Right kidney (tissue), 9 donors: ENCODE measurements around the gene FCHO2.
"Not testable (repeated sequence)": the region's sequence is repeated elsewhere in the genome, so short reads cannot be mapped to it uniquely, and the experiment has no call there.

ENCODE experiments used
- DNase-seq: peaks from one replicate; pipeline ENCODE4 v3.0.0-alpha.2; 2016
- long read RNA-seq, 8 donors: transcript quantifications; one replicate each; lab custom pipeline, GENCODE V29; 2026

FCHO2 gene
- long read RNA-seq, donor 1, partial matches to known transcripts, result 9 of 9 reads
- long read RNA-seq, donor 1, other reads (novel, unspliced or antisense), result 0 of 9 reads
- long read RNA-seq, donor 2, result 0 reads
- long read RNA-seq, donor 3, partial matches to known transcripts, result 0 of 1 reads
- long read RNA-seq, donor 3, other reads (novel, unspliced or antisense), result 0 of 1 reads
- long read RNA-seq, donor 4, result 0 reads
- long read RNA-seq, donor 5, partial matches to known transcripts, result 6 of 6 reads
- long read RNA-seq, donor 5, other reads (novel, unspliced or antisense), result 0 of 6 reads
- long read RNA-seq, donor 6, result 0 reads
- long read RNA-seq, donor 7, partial matches to known transcripts, result 0 of 1 reads
- long read RNA-seq, donor 7, other reads (novel, unspliced or antisense), result 0 of 1 reads
- long read RNA-seq, donor 8, result 0 reads

GRCh38 chr5:72955768-72956323 lies at the start of gene FCHO2:
TSS of gene FCHO2 (plus strand) at chr5:72956041. CDS start at chr5:72956097, 56 bp downstream.
- peak; percentile 99 for DNase-seq

- DNase-seq, result no peak
Observed at GRCh38 chr5:72906806-72907205, 49.0 kb upstream of the FCHO2 start.

GRCh38 chr5:72908664-72909063 lies 47.2 kb upstream of the FCHO2 start:
- DNase-seq, result no peak

DNA sequence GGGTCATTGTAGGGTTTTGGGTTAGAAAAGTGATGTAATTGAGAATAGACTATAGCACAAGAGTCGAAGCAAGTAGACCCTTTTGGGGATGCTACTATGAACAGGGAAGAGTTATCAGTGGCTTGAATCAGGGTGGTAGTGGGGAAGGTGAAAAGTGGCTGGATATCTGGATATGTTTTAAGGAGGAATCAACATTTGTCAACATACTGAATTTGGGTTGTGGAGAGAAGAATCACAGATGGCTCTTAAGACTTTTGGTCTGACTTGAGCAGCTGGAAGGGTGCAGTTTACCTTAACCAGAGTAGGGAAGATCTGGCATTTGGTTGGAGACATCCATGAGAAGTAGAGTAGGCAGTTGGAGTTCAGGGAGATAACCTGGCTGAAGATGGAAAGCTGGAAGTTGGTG lies 38.5 kb upstream of the FCHO2 start:
- no peak for DNase-seq

DNA sequence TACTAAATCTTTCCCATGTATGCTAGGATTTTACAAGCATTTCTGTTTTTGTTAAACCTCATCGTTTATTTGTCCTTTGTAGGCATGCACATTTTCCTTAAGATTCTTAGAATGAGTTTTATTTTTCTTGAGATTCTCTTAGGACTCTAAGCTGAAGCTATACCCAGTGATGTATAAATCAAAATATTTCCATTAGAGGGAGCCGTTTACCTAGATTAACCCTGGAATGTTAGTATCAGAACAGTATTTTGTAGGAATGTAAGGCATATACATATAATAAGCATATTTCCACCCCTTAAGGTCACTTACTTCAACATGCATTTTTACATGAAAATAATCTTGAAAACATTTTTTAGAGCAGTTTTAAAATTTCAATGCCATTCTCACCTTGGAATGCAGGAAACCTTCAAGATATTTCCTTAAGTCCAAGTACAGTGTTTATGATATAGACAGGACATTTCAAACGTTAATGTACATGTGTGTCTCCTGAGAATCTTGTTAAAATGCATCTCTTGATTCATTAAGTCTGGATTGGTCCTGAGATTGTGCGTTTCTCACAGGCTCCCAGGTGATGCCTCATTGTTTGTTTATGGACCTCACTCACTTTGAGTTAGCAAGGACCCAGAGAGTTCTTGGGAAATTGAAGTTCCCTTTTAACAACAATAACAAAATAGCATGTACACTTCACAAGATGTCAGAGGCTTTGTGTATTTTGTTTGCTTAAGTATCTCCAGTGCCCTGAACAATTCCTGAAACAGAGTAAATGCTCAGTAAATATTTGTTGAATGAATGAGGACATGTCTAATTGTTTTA lies 34.9 kb upstream of the FCHO2 start:
- DNase-seq, result no peak

DNA sequence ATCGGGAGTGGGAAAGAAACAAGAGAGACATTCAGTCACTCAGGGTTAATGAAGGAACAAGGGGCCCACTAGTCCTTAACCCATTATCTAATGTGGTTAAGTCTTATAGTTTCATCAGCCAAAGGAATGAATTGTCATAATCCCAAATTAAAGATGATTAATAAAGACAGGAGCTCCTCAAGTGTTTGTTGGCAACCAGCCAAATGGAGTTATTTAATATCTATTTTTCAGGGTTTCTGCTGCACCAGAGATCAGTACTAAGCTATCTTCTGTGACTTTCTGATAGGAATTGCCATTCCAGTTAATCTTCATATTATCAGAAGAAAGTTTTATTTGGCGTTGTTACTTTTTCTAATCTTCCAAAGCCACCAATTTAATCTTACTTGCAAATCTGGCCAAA lies 34.0 kb upstream of the FCHO2 start:
- DNase-seq, result no peak

GRCh38 chr5:72922422-72922821 lies 33.4 kb upstream of the FCHO2 start:
- no peak for DNase-seq

DNA sequence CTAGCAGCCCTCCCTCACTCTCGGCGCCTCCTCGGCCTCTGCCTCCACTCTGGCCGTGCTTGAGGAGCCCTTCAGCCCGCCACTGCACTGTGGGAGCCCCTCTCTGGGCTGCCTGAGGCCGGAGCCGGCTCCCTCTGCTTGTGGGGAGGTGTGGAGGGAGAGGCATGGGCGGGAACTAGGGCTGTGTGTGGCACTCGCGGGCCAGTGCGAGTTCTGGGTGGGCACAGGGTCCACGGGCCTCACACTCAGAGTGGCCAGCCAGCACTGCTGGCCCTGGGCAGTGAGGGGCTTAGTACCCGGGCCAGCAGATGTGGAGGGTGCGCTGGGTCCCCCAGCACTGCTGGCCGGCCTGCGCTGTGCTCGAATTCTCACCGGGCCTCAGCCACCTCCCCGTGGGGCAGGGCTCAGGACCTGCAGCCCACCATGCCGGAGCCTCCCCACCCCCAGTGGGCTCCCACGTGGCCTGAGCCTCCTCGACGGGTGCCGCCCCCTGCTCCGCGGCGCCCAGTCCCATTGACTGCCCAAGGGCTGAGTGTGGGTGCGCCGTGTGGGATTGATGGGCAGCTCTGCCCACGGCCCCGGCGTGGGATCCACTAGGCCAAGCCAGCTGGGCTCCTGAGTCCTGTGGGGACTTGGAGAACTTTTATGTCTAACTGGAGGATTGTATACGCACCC lies 30.4 kb upstream of the FCHO2 start:
- no peak for DNase-seq

DNA sequence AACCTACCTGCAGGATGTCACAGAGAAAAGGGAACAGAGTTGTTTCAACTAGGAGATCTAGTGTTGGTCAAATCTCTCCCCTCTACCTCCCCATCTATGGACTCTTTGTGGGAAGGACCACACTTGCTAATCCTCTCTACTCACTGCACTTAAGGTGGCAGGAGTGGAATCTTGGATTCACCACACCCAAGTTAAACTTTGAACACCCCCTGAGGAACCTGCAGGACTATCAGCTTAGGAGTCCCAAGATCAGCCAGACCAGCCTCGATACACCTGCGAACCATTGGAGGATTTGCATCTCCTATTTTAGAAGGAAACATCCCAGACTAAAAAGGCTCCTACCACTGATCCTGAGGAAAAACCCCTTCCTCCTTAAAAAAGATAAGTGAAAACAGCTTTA lies 23.2 kb upstream of the FCHO2 start:
- DNase-seq, result not testable (repeated sequence)

DNA sequence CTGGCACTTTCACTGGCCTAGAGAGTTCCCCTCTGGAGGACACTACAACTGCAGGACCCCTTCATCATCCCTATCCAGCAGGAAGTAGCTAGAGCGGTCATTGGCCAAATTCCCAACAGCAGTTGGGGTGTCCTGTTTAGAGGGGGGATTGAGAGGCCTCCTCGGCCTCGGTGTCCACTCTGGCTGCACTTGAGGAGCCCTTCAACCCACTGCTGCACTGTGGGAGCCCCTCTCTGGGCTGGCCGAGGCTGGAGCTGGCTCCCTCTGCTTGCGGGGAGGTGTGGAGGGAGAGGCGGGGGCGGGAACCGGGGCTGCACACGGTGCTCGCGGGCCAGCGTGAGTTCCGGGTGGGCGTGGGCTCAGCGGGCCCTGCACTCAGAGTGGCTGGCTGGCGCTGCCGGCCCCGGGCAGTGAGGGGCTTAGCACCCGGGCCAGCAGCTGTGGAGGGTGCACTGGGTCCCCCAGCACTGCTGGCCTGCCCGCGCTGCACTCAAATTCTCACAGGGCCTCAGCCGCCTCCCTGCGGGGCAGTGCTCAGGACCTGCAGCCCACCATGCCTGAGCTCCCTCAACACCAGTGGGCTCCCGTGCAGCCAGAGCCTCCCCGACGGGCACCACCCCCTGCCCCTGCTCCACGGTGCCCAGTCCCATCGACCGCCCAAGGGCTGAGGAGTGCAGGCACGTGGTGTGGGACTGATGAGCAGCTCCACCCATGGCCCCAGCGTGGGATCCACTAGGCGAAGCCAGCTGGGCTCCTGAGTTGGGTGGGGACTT lies 20.7 kb upstream of the FCHO2 start:
- DNase-seq, result not testable (repeated sequence)

DNA sequence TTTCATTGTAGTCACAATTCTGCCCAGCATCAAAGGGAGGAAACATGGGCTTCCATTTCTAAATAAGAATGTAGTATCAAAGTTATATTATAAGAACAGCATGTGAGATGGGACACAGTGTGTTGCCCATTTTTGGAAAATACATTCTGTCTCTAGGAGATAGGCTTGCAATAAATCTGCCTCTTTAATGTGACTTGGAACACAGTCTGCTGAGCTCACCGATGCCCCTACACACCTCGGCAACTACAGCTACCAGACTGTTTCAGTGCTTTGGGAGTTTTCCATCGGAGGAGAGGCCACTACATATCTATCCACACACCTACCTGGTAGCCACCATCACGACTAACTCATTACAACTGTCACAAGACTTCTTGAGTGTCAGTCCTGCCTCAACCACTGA lies 18.9 kb upstream of the FCHO2 start:
- DNase-seq, result no peak

GRCh38 chr5:72937517-72938061 lies 18.3 kb upstream of the FCHO2 start:
- DNase-seq, result no peak

DNA sequence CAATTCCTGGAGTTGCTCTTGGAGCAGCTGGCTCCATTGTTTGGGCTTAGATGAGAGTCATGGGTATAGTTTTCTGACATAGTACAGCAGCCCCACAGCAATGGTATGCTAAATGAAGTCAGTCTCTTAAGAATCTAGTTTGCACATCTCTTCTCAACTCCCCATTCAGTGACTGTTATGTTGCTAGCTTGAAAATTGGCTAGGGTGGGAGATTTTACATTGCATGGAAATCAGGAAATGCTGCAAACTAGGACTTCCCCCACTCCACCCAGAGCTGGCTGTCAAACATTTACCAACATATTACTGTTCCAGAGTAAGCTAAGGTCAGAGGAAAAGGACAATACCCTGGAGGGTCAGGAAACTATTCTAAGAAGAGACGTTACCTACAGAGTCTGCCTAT lies 17.6 kb upstream of the FCHO2 start:
- no peak for DNase-seq

GRCh38 chr5:72940082-72940481 lies 15.8 kb upstream of the FCHO2 start:
- DNase-seq, result no peak

- DNase-seq, result no peak
Observed at GRCh38 chr5:72943307-72943706, 12.5 kb upstream of the FCHO2 start.

- no peak for DNase-seq
Observed at GRCh38 chr5:72947498-72947897, 8.3 kb upstream of the FCHO2 start.

DNA sequence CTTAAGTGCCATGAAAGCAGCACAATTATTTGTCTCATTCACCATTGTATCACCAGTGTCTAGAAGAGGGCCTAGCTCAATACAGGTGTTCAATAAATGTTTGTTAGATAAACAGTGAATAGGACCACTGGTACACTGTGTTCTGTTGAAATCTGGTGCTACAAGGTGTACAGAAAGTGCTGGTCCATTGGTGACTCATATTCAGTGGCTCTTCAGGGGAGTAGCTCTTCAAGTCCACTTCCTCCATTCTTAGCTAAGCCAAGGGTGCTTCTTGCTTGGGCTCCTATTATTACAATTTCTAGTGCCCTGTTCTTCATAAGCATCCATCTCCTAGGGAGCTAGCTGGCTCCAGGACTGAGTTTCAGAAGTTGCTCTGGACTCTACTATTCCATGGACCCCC lies 6.4 kb upstream of the FCHO2 start:
- no peak for DNase-seq

GRCh38 chr5:72951671-72952468 lies 4.0 kb upstream of the FCHO2 start:
- no peak for DNase-seq

DNA sequence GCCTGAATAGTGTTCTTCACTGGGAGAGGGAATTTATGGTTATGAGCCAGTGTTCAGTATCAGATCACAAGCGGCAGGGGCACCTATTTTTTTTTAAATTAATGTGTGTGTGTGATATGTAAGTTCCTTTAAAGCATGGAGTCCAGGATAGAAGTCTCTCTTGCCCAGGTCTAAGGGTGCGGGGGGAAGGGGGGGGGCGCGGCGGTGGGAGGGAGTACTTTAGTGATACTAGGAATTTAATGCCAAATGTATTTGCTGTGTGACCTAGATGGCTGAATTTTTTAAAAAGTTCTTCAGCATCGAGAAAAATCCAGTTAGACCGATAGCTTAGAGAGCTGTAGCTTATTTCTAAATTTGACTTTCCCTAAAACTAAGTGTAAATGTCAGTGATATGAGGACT lies 1.5 kb upstream of the FCHO2 start:
- no peak for DNase-seq

- DNase-seq, result peak; percentile 98
Observed at GRCh38 chr5:72955143-72955767, 586 bp upstream of the FCHO2 start.
